Fibroblast of the conjunctiva (primary cell): ENCODE results near the gene USH1C.

Experiments
- DNase-seq: peaks from one replicate; pipeline ENCODE4 v3.0.0-alpha.2; 2010; ENCODE audit warnings: low read depth

Gene USH1C

GRCh38 chr11:17471501-17471900 lies 72.7 kb downstream of the USH1C start:
- DNase-seq: no peak

- no peak for DNase-seq
Measured at GRCh38 chr11:17469998-17470397, 74.2 kb downstream of the USH1C start.

GRCh38 chr11:17468122-17468521 lies 76.1 kb downstream of the USH1C start:
- no peak for DNase-seq

- no peak for DNase-seq
Measured at GRCh38 chr11:17463546-17464174, 80.6 kb downstream of the USH1C start.

- no peak for DNase-seq
Measured at GRCh38 chr11:17462940-17463339, 81.3 kb downstream of the USH1C start.

GRCh38 chr11:17460406-17460805 lies 83.8 kb downstream of the USH1C start:
- no peak for DNase-seq

GRCh38 chr11:17459236-17459896 lies 84.8 kb downstream of the USH1C start:
- no peak for DNase-seq

GRCh38 chr11:17458268-17458667 lies 85.9 kb downstream of the USH1C start:
- no peak for DNase-seq

- no peak for DNase-seq
Measured at GRCh38 chr11:17457396-17458173, 86.6 kb downstream of the USH1C start.

- DNase-seq: no peak
Measured at GRCh38 chr11:17452668-17453067, 91.5 kb downstream of the USH1C start.

- DNase-seq: no peak
Measured at GRCh38 chr11:17449158-17449557, 95.1 kb downstream of the USH1C start.

- no peak for DNase-seq
Measured at GRCh38 chr11:17446482-17446881, 97.7 kb downstream of the USH1C start.

- DNase-seq: no peak
Measured at GRCh38 chr11:17445240-17445795, 98.9 kb downstream of the USH1C start.

- no peak for DNase-seq
Measured at GRCh38 chr11:17443926-17444690, 100.1 kb downstream of the USH1C start.
